ENCODE results near the gene SLF2. TPM values are rescaled to one million over a fixed set of nuclear protein-coding genes. Genes with fewer than 3 reads are reported as not detected.

SLF2 gene
- total RNA-seq, 1 donor from 2014 or later, result 12.1 TPM

GRCh38 chr10:101013365-101013825 is 100.6 kb downstream of the SLF2 start:
- TF ChIP-seq CTCF (IDR thresholded peaks at IDR 0.05; ENCODE audit: insufficient read depth, low read length, severe bottlenecking), result no peak
- Histone ChIP-seq H3K27me3 (ENCODE audit: control insufficient read depth, insufficient read depth, low read length) (peaks cover 6% of the 10 kb centered on the region), H3K4me3 (ENCODE audit: low read depth, low read length) (no peak overlapping the region), H3K36me3 (ENCODE audit: control insufficient read depth, insufficient read depth, low read length) (no peaks in the 10 kb centered on the region)
- DNase-seq (ENCODE audit: low read depth) (peak; percentile 58), FAIRE-seq (no peak)

- peaks cover 6% of the 10 kb centered on the region for H3K27me3 ChIP-seq (ENCODE audit: control insufficient read depth, insufficient read depth, low read length)
- DNase-seq (ENCODE audit: low read depth) (peak; percentile 52), FAIRE-seq (peak; percentile 7)
- H3K36me3 ChIP-seq (ENCODE audit: control insufficient read depth, insufficient read depth, low read length), result no peaks in the 10 kb centered on the region
- peak; percentile 99 for TF ChIP-seq CTCF (IDR thresholded peaks at IDR 0.05; ENCODE audit: insufficient read depth, low read length, severe bottlenecking)
- H3K4me3 ChIP-seq (ENCODE audit: low read depth, low read length), result no peak overlapping the region
Measured at GRCh38 chr10:101014230-101014884, 101.6 kb downstream of the SLF2 start.

Other genes with a start within 250 kb of the SLF2 start
- not detected in 2 replicates for gene PAX2, start 167.4 kb upstream of the SLF2 start, total RNA-seq
- 0.26 and 0.51 TPM in 2 replicates for gene SEMA4G, start 56.5 kb downstream of the SLF2 start, total RNA-seq
- 47.7 and 73.5 TPM in 2 replicates for gene MRPL43, start 74.5 kb downstream of the SLF2 start, total RNA-seq
- gene TWNK, start 74.6 kb downstream of the SLF2 start, total RNA-seq, result 7.9 and 14.7 TPM in 2 replicates
- 30.0 and 36.5 TPM in 2 replicates for gene LZTS2, start 86.8 kb downstream of the SLF2 start, total RNA-seq
- gene PDZD7, start 118.2 kb downstream of the SLF2 start, total RNA-seq, result 0.13 and 0.26 TPM in 2 replicates
- 14.0 and 16.1 TPM in 2 replicates for gene SFXN3, start 118.3 kb downstream of the SLF2 start, total RNA-seq
- gene KAZALD1, start 149.0 kb downstream of the SLF2 start, total RNA-seq, result 1.6 and 4.0 TPM in 2 replicates
- not detected in 2 replicates for gene TLX1, start 218.3 kb downstream of the SLF2 start, total RNA-seq